GM12878 (cell line): Measurements from ENCODE around the gene EPHB1. TPM values are rescaled to one million over a fixed set of nuclear protein-coding genes. Genes with fewer than 3 reads are reported as not detected.
A peak's percentile ranks its signal among the peaks of the same experiment; 100 is the strongest.

Experiments used
- ATAC-seq: fragments of 200-7000 bp; cut with Tn5 transposase; 3 replicates; pipeline ENCODE4 v1.9.1; 2020; ENCODE audit warnings: mild to moderate bottlenecking, moderate library complexity
- BruUV-seq: library from RNA; stranded (reverse); fragments of 400-500 nt; replicated peaks from 2 replicates; lab custom pipeline; 2021; lab: Mats Ljungman, UMichigan
- CTCF ChIA-PET: fragments of 300-600 bp; sonication (Branson Sonifier 250); formaldehyde crosslinking; extraction: SDS; loops from one replicate; lab custom pipeline; 2021; ENCODE audit warnings: inconsistent platforms; lab: Yijun Ruan, JAX
- POLR2A ChIA-PET: fragments of 350-600 bp; formaldehyde crosslinking; extraction: SDS; loops from one replicate; lab custom pipeline; 2021; ENCODE audit warnings: inconsistent platforms; lab: Charles Lee
- RAD21 ChIA-PET: fragments of 300-600 bp; sonication (Branson Sonifier 250); formaldehyde crosslinking; loops from one replicate; lab custom pipeline; 2023; ENCODE audit warnings: antibody characterized with exemption; ENCODE audit not compliant: unreplicated experiment; lab: Charles Lee
- SMC1A ChIA-PET: fragments of 300-600 bp; sonication (Branson Sonifier 250); formaldehyde crosslinking; loops from one replicate; lab custom pipeline; 2023; ENCODE audit not compliant: unreplicated experiment, uncharacterized antibody; lab: Charles Lee
- DNase-seq: peaks from one replicate; pipeline ENCODE4 v3.0.0-alpha.2; 2011; ENCODE audit warnings: low read depth, low spot score
- FAIRE-seq: peaks from 3 replicates; lab custom pipeline; 2011; peaks lifted over from hg19 to GRCh38; lab: Jason Lieb, UNC
- H2AFZ ChIP-seq: 2 replicates; pipeline ENCODE4 v1.6.0; 2011; ENCODE audit warnings: low read depth, low read length, control low read depth; ENCODE audit not compliant: control insufficient read depth
- H3K27ac ChIP-seq: 2 replicates; pipeline ENCODE4 v1.5.1; 2011; ENCODE audit warnings: control low read depth; ENCODE audit not compliant: control insufficient read depth, insufficient read depth
- H3K27me3 ChIP-seq, 2 experiments: replicated peaks in 1 of 2; 2 replicates each; pipeline versions ENCODE4 v1.6.0 to v1.6.1; 2011; ENCODE audit warnings: low read length in 1 of 2; ENCODE audit not compliant: control insufficient read depth in 2 of 2, insufficient read depth in 2 of 2
- H3K36me3 ChIP-seq, 2 experiments: 2 replicates each; pipeline ENCODE4 v1.5.1; 2011; ENCODE audit warnings: low read length in 1 of 2; ENCODE audit not compliant: control insufficient read depth in 2 of 2, insufficient read depth in 2 of 2
- H3K4me1 ChIP-seq: 2 replicates; pipeline ENCODE4 v1.6.1; 2011; ENCODE audit warnings: mild to moderate bottlenecking, low read length, moderate library complexity, mixed read lengths; ENCODE audit not compliant: control insufficient read depth, insufficient read depth
- H3K4me2 ChIP-seq: 2 replicates; pipeline ENCODE4 v1.6.0; 2011; ENCODE audit warnings: control low read depth; ENCODE audit not compliant: control insufficient read depth, insufficient read depth
- H3K4me3 ChIP-seq: fragments of 200-600 bp; sonication (generic); 2 replicates; pipeline ENCODE4 v1.5.1; 2016
- H3K79me2 ChIP-seq: 2 replicates; pipeline ENCODE4 v1.6.0; 2011; ENCODE audit warnings: low read length; ENCODE audit not compliant: control insufficient read depth, insufficient read depth
- H3K9ac ChIP-seq: 2 replicates; pipeline ENCODE4 v1.8.0; 2011; ENCODE audit warnings: low read length, control low read depth, mixed read lengths; ENCODE audit not compliant: control insufficient read depth, insufficient read depth
- H3K9me3 ChIP-seq: replicated peaks from 3 replicates; pipeline ENCODE4 v1.5.1; 2011; ENCODE audit warnings: mild to moderate bottlenecking, low read length; ENCODE audit not compliant: control insufficient read depth, insufficient read depth
- H4K20me1 ChIP-seq: 2 replicates; pipeline ENCODE4 v1.6.0; 2011; ENCODE audit not compliant: control insufficient read depth, insufficient read depth
- CHD4 ChIP-seq: fragments of 200-600 bp; sonication (generic); IDR thresholded peaks from 2 replicates; pipeline ENCODE4 v1.6.1; 2016; ENCODE audit warnings: mild to moderate bottlenecking
- WGBS: methylation state at CpG from one replicate; pipeline ENCODE4 v1.1.6; 2016; ENCODE audit warnings: low lambda C conversion rate; ENCODE audit not compliant: insufficient replicate concordance, insufficient coverage; ENCODE audit errors: missing lambda C conversion rate; 5-methylcytosine and 5-hydroxymethylcytosine counted together
- in situ Hi-C: fragments of 300-500 bp; cut with MboI; formaldehyde crosslinking; loops from 9 replicates; pipeline ENCODE4 v1.14.3; 2018; ENCODE audit warnings: mixed read lengths
- intact Hi-C: fragments of 100-400 bp; cut with micrococcal nuclease; formaldehyde crosslinking; loops from one replicate; pipeline ENCODE4 v1.14.2; 2022; ENCODE audit not compliant: unreplicated experiment
- polyA plus RNA-seq, 11 experiments: library from polyadenylated mRNA; depleted of rRNA in 4 of 11; unstranded in 6 of 11; stranded (reverse) in 5 of 11; fragments of >200 nt; fragmentation: Nextera tagmentation in 4 of 11; fragmentation: Illumina TruSeq in 1 of 11; extraction: Ambion mirVana in 4 of 11; extraction: Trizol in 1 of 11; gene quantifications; 1 replicate in 1 of 11; 2 replicates in 10 of 11; pipeline versions ENCODE4 v1.2.1 to v1.2.3, GENCODE V29; 2011 to 2016; ENCODE audit warnings: inconsistent platforms in 2 of 11, missing spikeins in 2 of 11, low read depth in 1 of 11
- total RNA-seq, 4 experiments: library from RNA; depleted of rRNA in 3 of 4; stranded (reverse); fragments of >200 nt in 3 of 4; fragmentation: Illumina TruSeq in 1 of 4; extraction: Trizol in 1 of 4; gene quantifications; 2 replicates each; pipeline versions ENCODE4 v1.2.1 to v1.2.3, GENCODE V29; 2013 to 2021
- TF ChIP-seq, protein P1 (sequence below): IDR thresholded peaks from 2 replicates; pipeline ENCODE4 v1.6.1; 2012; ENCODE audit warnings: mild to moderate bottlenecking, low read depth, low read length

EPHB1 gene
- total and polyA plus RNA-seq, 10 of the 15 experiments (the other 5 are each of a cell fraction or from before 2014, with no cell fraction given), result 0.33 to 23.8 (median 1.2) TPM

DNA sequence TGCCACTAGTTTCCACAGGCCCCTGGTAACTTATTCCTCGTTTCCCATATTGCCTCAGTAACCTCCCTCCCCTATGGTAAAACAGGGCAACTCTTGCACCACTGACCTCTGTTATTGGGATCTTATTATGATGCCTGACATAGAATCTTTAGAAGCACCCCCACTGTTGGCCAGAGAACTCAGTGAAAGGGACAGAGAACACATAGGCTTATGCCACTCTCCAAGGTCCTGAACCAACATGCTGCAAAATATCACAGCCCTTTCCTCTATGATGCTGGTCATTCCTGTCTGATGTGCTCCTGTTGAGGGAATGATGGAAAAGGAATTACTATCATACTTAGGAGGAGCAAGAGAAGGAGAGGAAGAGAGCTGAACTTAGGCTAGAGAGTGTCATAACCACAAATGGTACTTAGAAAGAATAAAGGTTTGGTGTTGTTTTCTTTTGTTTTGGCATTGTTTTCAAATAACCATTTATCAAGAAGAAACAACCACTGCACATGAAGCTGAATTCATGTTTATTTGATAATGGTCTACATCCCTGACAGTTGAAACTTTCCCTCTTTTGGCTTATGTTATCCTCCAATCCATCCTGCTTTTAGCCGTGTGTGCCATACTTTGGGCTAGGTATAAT lies 330.2 kb downstream of the EPHB1 start:
- DNase-seq, result no peak
- no peaks in the 10 kb centered on the region; a peak in 1 of 4 replicates for H3K36me3 ChIP-seq
- no peak overlapping the region for H2AFZ ChIP-seq
- H3K27me3 ChIP-seq, result no peaks in the 10 kb centered on the region
- H4K20me1 ChIP-seq, result no peaks in the 10 kb centered on the region
- ChIA-PET CTCF (interaction anchor here (1.8 kb wide), 1 partner anchor 10 kb away, joined by 7 read pairs; no protein-coding TSS in a partner anchor), POLR2A (no interaction called here), SMC1A (no interaction called here), RAD21 (no interaction called here)
- BruUV-seq, result no TSS peak
- no peak overlapping the region for H3K27ac ChIP-seq
- H3K9ac ChIP-seq, result no peak overlapping the region
- no peaks in the 10 kb centered on the region for H3K9me3 ChIP-seq
- H3K79me2 ChIP-seq, result no peaks in the 10 kb centered on the region
- in situ Hi-C loops, result no loop called here
- H3K4me2 ChIP-seq, result no peak overlapping the region
- no peaks in the 10 kb centered on the region for H3K4me1 ChIP-seq
- ATAC-seq, result peak; percentile 43; the same call in 2 of the 3 replicates
- WGBS, result 47% methylated on average over 2 of the region's 2 CpGs
- no peak overlapping the region for H3K4me3 ChIP-seq
- FAIRE-seq, result peak; percentile 62
- no peak for TF ChIP-seq CHD4
- TF ChIP-seq, protein P1, sequence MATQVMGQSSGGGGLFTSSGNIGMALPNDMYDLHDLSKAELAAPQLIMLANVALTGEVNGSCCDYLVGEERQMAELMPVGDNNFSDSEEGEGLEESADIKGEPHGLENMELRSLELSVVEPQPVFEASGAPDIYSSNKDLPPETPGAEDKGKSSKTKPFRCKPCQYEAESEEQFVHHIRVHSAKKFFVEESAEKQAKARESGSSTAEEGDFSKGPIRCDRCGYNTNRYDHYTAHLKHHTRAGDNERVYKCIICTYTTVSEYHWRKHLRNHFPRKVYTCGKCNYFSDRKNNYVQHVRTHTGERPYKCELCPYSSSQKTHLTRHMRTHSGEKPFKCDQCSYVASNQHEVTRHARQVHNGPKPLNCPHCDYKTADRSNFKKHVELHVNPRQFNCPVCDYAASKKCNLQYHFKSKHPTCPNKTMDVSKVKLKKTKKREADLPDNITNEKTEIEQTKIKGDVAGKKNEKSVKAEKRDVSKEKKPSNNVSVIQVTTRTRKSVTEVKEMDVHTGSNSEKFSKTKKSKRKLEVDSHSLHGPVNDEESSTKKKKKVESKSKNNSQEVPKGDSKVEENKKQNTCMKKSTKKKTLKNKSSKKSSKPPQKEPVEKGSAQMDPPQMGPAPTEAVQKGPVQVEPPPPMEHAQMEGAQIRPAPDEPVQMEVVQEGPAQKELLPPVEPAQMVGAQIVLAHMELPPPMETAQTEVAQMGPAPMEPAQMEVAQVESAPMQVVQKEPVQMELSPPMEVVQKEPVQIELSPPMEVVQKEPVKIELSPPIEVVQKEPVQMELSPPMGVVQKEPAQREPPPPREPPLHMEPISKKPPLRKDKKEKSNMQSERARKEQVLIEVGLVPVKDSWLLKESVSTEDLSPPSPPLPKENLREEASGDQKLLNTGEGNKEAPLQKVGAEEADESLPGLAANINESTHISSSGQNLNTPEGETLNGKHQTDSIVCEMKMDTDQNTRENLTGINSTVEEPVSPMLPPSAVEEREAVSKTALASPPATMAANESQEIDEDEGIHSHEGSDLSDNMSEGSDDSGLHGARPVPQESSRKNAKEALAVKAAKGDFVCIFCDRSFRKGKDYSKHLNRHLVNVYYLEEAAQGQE, result peak; percentile 92
- intact Hi-C loops, result no loop called here
